Lung (tissue), 12 donors: Measurements from ENCODE around the gene HMCN2. TPM values are rescaled to one million over a fixed set of nuclear protein-coding genes. Genes with fewer than 3 reads are reported as not detected.

Experiments used
- ATAC-seq: fragments of 200-7000 bp; cut with Tn5 transposase; one replicate; pipeline ENCODE4 v1.9.1; 2020; ENCODE audit warnings: moderate number of reproducible peaks; ENCODE audit not compliant: insufficient read depth, low FRiP score
- DNase-seq, 3 donors: peaks; one replicate each; pipeline ENCODE4 v3.0.0-alpha.2; 2013 to 2017
- H3K27ac ChIP-seq, 2 donors: one replicate each; pipeline ENCODE4 v1.5.1; 2013; ENCODE audit warnings: mild to moderate bottlenecking in 2 of 2, moderate library complexity in 2 of 2, control low read depth in 1 of 2, inconsistent platforms in 1 of 2, low read depth in 1 of 2, low read length in 1 of 2
- H3K27me3 ChIP-seq, 3 donors: one replicate each; pipeline ENCODE4 v1.5.1; 2013; ENCODE audit warnings: low read length in 2 of 3; ENCODE audit not compliant: control insufficient read depth in 3 of 3, insufficient read depth in 3 of 3
- H3K36me3 ChIP-seq, 4 donors: one replicate each; pipeline ENCODE4 v1.5.1; 2013; ENCODE audit warnings: low read length in 4 of 4, mild to moderate bottlenecking in 1 of 4, moderate library complexity in 1 of 4; ENCODE audit not compliant: control insufficient read depth in 4 of 4, insufficient read depth in 4 of 4
- H3K4me1 ChIP-seq, 5 donors: one replicate each; pipeline ENCODE4 v1.5.1; 2013; ENCODE audit warnings: low read length in 5 of 5, mild to moderate bottlenecking in 2 of 5, moderate library complexity in 1 of 5; ENCODE audit not compliant: control insufficient read depth in 5 of 5, insufficient read depth in 5 of 5
- H3K4me3 ChIP-seq: one replicate; pipeline ENCODE4 v1.5.1; 2013; ENCODE audit warnings: mild to moderate bottlenecking, control low read depth, moderate library complexity
- H3K9ac ChIP-seq, 2 donors: one replicate each; pipeline ENCODE4 v1.5.1; 2013; ENCODE audit warnings: low read length in 2 of 2, control low read depth in 1 of 2; ENCODE audit not compliant: insufficient read depth in 1 of 2
- H3K9me3 ChIP-seq, 4 donors: one replicate each; pipeline ENCODE4 v1.5.1; 2013; ENCODE audit warnings: low read length in 3 of 4, mild to moderate bottlenecking in 1 of 4, moderate library complexity in 1 of 4; ENCODE audit not compliant: control insufficient read depth in 4 of 4, insufficient read depth in 3 of 4
- WGBS, 2 donors: extraction: QIAGEN DNeasy Blood & Tissue Kit; methylation state at CpG; one replicate each; pipeline ENCODE4 v1.1.7; 2013; 5-methylcytosine and 5-hydroxymethylcytosine counted together
- polyA plus RNA-seq, 2 donors: library from polyadenylated mRNA; stranded (reverse); fragments of 200-250 nt; gene quantifications; one replicate each; pipeline ENCODE4 v1.2.1, GENCODE V29; 2013
- total RNA-seq, 2 donors: library from RNA; depleted of rRNA in 1 of 2; stranded (reverse); fragments of >200 nt in 1 of 2; gene quantifications; one replicate each; pipeline ENCODE4 v1.2.1, GENCODE V29; 2014 to 2021
- TF ChIP-seq, protein P1 (sequence below): IDR thresholded peaks from 2 replicates; pipeline ENCODE4 v1.5.1; 2012; ENCODE audit warnings: mild to moderate bottlenecking; ENCODE audit errors: control extremely low read depth, extremely low read depth
- donor health status: control.
- donor health status: control.
- donor health status: Bipolar disorder and iron deficiency.
- donor health status: healthy.
- donor health status: DM: yes; HTN: yes; CAD: no.

HMCN2 gene
- total and polyA plus RNA-seq, 4 donors = 2.1 to 5.2 (median 3.7) TPM

DNA sequence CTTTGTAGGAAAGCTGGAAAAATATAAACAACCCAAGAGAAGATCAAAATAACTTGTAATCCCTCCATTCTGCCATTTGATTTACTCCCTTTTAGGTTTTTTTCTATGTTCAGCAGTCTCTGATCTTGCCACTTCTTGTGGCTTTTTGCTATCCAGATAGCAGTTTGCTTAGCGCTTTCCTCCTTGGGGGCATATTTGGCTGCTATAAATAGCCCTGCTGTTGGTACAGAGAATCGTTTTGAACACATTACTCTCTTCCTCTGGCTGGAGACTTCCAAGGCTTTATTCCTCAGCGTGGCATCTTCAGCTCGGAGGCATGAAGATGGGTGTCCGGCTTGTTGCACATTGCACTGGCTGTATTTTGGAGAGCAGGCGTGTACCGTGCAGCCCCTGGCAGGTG, 38.6 kb downstream of the HMCN2 start:
- no peaks in the 10 kb centered on the region for H3K9me3 ChIP-seq
- TF ChIP-seq, protein P1, sequence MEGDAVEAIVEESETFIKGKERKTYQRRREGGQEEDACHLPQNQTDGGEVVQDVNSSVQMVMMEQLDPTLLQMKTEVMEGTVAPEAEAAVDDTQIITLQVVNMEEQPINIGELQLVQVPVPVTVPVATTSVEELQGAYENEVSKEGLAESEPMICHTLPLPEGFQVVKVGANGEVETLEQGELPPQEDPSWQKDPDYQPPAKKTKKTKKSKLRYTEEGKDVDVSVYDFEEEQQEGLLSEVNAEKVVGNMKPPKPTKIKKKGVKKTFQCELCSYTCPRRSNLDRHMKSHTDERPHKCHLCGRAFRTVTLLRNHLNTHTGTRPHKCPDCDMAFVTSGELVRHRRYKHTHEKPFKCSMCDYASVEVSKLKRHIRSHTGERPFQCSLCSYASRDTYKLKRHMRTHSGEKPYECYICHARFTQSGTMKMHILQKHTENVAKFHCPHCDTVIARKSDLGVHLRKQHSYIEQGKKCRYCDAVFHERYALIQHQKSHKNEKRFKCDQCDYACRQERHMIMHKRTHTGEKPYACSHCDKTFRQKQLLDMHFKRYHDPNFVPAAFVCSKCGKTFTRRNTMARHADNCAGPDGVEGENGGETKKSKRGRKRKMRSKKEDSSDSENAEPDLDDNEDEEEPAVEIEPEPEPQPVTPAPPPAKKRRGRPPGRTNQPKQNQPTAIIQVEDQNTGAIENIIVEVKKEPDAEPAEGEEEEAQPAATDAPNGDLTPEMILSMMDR = no peak
- H3K27ac ChIP-seq = no peak overlapping the region
- H3K27me3 ChIP-seq = peaks cover 0 to 13% (median 2%) of the 10 kb centered on the region in 3 donors
- H3K4me3 ChIP-seq = no peak overlapping the region
- H3K9ac ChIP-seq = no peak overlapping the region
- 54 to 62% methylated on average over 7 of the region's 7 CpGs for WGBS, 2 donors
- H3K4me1 ChIP-seq = no peaks in the 10 kb centered on the region
- H3K36me3 ChIP-seq = no peaks in the 10 kb centered on the region
- DNase-seq (no peak), ATAC-seq (no peak)

DNA sequence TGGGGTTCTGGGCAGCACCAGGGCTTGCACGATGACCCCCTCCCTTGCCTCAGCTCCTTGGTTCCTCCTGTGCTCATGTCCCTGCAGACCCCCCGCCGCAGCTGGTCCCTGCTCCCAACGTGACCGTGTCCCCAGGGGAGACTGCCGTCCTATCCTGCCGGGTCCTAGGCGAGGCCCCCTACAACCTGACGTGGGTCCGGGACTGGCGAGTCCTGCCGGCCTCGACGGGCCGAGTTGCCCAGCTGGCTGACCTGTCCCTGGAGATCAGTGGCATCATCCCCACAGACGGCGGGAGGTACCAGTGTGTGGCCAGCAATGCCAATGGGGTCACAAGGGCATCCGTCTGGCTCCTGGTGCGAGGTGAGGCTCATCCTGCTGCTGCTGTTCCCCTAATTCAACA, 39.1 kb downstream of the HMCN2 start:
- 83 to 88% methylated on average over 17 to 19 of the region's 19 CpGs for WGBS, 2 donors
- H3K27me3 ChIP-seq = peaks cover 0 to 13% (median 2%) of the 10 kb centered on the region in 3 donors
- no peaks in the 10 kb centered on the region for H3K36me3 ChIP-seq
- H3K9ac ChIP-seq = no peak overlapping the region
- ATAC-seq (no peak), DNase-seq (no peak)
- H3K4me3 ChIP-seq = no peak overlapping the region
- H3K27ac ChIP-seq = no peak overlapping the region
- H3K4me1 ChIP-seq = no peaks in the 10 kb centered on the region
- TF ChIP-seq, protein P1 = no peak
- H3K9me3 ChIP-seq = no peaks in the 10 kb centered on the region

DNA sequence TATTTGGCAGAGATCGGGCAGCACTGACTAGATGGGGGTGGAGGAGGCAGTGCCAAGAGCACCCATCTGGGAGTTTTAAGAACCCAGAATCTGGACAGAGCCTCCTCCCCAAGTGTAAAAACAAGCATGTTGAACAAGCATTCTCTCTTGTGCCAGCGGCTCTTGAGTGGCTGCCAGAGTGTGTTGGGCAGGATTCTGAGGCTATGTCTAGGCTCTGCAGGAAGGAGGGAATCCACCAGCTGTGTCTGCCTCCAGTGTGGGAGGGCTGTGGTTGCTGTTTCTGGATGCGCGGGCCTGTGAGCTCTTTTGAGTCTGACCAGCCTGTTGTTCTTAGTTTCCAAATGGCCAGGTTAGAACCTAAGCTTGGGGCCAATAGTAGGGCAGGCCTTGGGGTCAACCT, 39.8 kb downstream of the HMCN2 start:
- WGBS, 2 donors = 83 to 89% methylated on average over 4 of the region's 4 CpGs
- H3K9ac ChIP-seq = no peak overlapping the region
- ATAC-seq (no peak), DNase-seq (no peak)
- no peak overlapping the region for H3K4me3 ChIP-seq
- TF ChIP-seq, protein P1 = no peak
- H3K9me3 ChIP-seq = no peaks in the 10 kb centered on the region
- H3K36me3 ChIP-seq = no peaks in the 10 kb centered on the region
- peaks cover 0 to 13% (median 0%) of the 10 kb centered on the region in 3 donors for H3K27me3 ChIP-seq
- H3K27ac ChIP-seq = no peak overlapping the region
- no peaks in the 10 kb centered on the region for H3K4me1 ChIP-seq
